Endometrium (tissue), 2 donors: ENCODE results near the gene NPDC1.
"Not testable (repeated sequence)": the region's sequence is repeated elsewhere in the genome, so short reads cannot be mapped to it uniquely, and the experiment has no call there.

Experiments
- FAIRE-seq: peaks from 2 replicates; lab custom pipeline; 2012; peaks lifted over from hg19 to GRCh38; lab: Jason Lieb, UNC
- donor health status: control.
- donor health status: control.

NPDC1 gene

DNA sequence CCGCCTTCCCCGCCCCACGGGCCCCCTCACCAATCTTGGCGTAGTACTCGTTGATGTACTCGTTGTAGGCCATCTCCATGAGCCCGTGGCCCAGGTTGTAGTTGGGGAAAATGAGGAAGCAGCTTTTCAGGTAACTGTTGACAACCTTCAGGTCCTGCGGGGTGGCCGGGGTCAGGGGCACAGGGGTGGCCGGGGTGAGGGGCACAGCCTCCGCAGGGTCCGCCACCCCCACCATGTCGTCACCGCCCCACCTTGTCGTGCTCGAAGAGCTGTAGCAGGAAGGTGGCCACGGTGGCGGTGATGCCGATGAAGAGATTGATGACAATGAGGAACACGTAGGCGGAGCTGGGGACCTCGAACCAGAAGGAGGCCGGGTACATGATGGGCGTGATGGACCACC, 34.8 kb downstream of the NPDC1 start:
- no peak for FAIRE-seq

DNA sequence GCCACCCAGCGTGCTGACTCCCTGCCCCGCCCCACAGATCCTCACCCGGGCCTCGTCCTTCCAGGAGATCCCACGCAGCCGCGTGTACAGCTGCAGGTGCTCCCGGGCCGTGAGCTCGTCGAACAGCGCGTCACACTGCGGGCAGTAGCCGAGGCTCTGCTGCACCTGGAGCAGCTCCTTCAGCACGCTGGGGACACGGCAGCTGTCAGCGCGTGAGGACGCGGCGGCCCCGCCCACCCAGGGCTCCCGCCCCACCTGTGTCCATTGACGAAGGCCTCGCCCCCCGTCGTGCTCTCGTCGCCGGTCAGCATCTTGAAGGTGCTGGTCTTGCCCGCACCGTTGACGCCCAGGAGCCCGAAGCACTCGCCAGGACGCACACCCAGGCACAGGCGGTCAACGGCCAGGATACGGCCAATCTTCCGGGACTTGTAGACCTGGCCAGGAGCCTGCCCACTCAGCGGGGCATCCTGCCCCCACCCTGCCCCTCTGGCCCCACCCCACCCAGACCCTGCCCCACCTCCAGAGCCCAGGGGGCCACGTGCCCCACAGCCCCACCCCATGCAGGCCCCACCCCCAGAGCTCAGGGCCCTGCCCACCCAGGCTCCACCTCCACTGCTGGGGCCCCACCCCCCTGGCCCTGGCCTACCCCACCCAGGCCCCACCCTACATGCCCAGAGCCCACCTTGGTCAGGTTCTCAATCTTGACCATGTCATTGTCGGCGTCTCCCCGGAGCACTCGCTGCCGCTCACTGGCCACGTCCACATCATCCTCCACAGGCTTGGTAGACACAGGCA, 35.8 kb downstream of the NPDC1 start:
- FAIRE-seq, result no peak

DNA sequence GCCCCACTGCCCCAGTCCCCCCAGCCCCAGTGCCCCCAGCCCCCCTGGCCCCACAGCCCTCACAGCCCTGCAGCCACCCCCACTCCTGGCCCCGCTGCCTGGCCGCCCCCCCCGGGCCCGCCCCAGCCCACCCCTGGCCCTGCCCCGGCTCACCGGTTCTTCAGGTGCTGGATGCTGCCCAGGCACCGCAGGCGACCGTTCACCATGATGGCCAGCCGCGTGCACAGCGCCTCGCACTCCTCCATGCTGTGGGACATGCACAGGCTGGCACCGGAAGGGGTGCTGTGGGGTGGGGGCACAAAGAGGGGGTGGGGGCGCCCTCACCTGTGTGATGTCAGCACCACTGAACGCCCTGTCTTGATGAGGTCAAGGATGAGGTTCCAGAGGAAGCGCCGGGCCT, 36.8 kb downstream of the NPDC1 start:
- FAIRE-seq, result no peak

DNA sequence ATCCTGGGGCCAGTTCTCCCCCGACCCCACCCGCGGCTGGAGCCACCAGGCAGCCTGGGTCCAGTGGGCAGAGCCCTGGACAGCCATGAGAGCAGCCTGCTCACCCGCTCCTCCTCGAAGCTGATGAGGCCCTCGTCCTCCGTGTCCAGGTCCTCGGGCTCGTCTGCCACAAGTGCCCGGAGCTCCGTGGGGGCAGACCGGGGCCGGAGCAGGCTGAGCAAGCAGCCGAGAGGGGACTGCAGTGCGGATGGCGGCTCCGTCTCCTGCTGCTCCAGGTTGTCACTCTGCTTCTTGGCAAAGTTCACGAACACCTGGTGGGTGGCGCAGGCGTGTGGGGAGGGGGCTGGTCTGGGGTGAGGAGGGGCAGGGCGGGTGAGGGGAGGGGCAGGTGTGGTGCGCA, 37.7 kb downstream of the NPDC1 start:
- no peak for FAIRE-seq

DNA sequence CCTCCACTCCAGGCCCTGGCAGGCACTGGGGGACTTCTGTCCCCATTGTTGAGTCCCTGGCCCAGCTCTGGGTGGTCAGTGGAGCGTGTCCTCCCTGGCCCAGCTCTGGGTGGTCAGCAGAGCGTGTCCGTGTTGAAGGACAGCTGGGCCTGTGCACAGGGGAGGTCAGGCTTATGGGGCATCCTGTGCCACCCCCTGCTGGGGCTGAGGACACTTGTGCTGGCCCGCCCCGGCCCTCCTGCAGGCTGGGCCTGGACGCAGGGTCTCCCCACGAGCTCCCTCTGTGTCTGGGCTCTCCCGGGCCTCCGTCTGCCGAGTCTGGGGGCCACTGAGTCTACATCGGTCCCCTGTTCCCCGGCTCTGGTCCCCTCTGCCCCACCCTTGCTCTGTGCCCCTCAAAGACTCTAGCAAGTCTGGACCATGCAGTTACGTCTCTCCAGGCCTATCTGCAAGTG, 38.1 kb downstream of the NPDC1 start:
- FAIRE-seq, result no peak

- no peak for FAIRE-seq
Observed at GRCh38 chr9:137007108-137007815, 38.7 kb downstream of the NPDC1 start.

- no peak for FAIRE-seq
Observed at GRCh38 chr9:137006116-137007003, 39.6 kb downstream of the NPDC1 start.

DNA sequence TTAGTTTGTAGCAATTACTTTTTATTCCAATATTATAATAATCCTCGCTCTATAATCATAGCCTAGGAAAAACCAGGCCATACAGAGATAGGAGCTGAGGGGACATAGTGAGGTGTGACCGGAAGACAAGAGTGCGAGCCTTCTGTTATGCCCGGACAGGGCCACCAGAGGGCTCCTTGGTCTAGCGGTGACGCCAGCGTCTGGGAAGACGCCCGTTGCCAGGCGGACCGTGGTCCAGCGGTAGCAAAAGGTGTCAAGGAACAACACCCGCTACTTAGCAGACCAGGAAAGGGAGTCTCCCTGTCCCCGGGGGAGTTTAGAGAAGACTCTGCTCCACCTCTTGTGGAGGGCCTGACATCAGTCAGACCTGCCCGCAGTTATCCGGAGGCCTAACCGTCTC, 41.7 kb downstream of the NPDC1 start:
- not testable (repeated sequence) for FAIRE-seq

DNA sequence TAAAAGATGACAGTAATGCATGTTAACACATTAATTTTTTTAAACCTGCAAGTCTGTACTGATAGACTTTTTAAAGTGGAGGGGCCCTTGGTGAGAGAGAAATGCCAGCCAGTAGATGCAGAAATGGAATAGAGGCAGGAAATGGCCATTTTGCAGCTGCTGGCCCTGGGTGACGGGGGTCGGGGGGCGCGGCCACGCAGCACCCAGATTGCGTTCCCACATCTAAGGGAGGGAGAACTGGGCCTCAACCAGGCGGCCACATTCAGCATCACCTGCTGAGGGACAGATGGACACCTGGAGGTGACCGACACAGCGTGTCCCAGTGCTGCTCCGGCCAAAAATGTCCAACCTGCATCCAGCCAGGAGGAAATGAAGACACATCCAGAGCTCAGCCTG, 43.3 kb downstream of the NPDC1 start:
- no peak for FAIRE-seq

- no peak for FAIRE-seq
Observed at GRCh38 chr9:137001857-137002645, 43.9 kb downstream of the NPDC1 start.

DNA sequence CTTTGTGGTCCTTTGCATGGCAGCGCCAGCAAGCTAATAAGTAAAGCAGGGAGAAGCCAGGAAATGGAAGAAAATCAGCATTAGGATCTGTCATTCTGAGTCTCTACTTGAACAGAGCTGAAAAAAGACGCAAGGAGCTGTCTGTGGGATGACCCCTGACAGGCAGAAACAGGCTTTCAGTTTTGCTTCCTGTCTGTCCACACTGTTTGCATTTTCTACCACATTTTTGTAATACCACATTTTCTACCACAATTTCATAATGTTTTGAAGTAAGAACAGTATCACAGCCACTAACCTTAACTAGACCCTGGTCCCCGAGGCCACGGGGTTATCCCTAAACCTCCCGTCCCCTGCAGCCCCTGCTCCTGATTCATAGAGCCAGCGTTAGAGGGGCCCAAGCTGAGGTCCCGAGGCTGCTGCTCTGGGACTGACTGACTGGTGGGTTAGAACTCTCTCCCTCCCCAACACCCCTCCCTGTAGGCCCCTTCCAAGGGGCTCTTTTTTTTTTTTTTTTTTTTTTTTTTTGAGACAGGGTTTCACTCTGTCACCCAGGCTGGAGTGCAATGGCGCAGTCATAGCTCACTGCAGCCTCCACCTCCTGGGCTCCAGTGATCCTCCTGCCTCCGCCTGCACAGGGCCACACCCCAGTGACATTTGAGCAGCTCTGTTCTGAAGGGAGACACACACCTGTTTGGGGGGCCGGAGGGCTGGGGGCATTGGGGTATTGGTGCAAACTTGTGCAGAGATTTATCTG, 45.6 kb downstream of the NPDC1 start:
- no peak for FAIRE-seq

DNA sequence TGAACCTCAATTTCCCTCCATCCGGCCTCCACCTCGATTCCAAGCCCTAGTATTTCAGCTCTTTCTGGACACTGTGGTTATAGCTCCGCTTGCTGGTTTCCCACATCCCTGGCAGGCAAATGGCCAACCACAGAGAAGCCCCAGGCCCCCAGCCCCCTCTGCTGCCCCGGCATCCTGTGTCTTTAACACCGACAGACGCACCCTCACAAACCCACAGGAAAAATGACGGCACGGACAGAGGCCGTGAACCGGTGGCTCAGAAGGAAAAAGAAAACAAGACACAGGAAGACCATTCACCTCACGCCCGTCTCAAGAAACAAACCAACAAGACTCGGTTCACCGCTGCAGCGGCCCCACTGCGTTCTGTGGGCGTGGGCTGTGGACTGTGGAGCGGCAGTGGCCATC, 48.1 kb downstream of the NPDC1 start:
- FAIRE-seq, result no peak

- no peak for FAIRE-seq
Observed at GRCh38 chr9:136997371-136997770, 48.6 kb downstream of the NPDC1 start.

DNA sequence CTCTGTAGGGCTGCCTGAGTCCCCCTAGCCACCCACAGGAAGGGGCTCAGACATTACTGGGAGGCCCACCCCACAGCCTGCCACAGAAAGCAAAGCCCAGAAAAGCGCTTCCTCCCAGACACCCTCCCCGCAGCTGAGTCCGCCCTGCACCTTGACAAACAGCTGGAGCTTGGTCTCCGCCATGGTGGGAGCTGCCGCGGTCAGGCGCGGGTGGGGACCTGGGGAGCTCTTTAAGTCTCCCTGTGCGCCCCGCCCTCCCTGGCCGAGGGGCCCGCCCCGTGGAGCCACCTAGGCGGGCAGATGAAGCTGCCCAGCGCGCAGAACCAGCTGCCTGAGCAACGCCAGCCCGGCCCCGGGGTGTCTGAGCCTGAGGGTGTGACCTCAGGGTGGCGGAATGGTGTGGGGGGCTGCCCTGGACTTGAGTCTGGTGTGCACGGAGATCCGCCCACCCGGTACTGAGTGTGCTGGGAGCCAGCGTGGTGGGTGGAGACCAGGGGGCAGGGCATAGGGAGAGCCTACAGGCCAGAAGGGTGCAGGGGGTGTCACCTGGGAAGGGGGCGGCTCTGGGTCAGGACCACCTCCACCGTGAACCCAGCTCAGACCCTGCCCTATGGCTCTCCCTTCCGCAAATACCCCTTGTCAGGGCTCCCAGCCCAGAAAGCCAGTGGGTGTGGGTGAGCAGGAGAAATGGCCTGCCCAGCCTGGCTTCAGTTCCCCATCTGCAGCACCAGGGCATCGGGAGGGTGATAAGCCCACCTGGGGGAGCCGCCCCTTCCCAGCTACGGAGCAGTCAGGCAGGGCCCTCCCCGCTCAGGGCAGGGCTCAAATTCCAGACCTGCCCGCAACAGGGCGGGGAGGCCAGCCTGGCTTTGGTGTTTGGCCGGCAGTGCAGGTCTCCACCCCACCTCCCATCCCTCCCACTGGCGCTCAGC, 49.4 kb downstream of the NPDC1 start, which contains the start of gene CLIC3:
Gene CLIC3 (minus strand): TSS at position 208 of the 932 bp plus-strand sequence. CDS start 25 bp downstream, at position 183.
- no peak for FAIRE-seq

DNA sequence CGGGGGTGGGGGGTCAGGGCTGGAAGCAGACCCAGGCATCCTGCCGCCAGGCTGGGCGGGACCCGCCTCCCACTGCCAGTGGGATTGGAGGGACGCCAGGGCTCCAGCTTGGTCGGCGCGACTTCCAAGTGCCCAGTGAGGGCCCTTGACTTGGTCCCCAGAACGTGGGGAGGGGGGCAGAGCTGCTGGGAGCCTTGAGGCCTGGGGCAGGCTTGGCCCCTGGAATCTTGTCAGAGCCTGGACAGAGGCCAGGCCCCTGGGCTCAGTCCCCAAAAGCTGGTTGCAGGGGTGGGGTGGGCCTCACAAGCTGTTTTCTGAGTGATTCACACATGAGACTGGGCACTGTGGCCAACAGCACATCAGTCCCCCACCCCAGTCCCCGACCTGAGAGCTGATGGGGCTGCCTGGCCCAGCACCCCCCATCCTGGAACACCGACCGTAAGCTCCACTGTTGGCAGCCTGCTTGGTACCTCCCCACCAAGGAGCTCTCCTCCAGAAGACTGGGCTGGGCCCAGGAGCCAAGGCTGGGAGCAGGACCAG, 50.1 kb downstream of the NPDC1 start:
- FAIRE-seq, result no peak

DNA sequence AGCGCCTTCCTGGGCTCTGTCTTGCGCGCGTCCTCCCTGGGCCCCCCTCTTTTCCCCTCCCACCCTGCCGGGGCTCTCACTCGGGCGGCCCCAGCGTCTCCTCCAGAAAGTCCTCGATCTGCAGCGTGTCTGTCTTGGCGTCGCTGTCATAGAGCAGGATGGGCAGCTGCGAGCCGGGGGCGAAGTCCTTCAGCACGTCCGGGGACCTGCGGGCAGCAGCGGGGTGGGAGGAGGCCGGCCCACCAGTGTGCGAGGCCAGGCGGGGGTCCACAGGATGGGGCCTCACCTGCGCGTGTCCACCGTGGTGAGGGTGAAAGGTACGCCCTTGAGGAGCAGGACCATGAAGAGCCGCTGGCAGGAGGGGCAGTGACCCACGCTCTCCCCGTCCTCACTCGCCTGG, 50.6 kb downstream of the NPDC1 start:
- no peak for FAIRE-seq

GRCh38 chr9:136994888-136995230, 51.1 kb downstream of the NPDC1 start:
- FAIRE-seq, result no peak

DNA sequence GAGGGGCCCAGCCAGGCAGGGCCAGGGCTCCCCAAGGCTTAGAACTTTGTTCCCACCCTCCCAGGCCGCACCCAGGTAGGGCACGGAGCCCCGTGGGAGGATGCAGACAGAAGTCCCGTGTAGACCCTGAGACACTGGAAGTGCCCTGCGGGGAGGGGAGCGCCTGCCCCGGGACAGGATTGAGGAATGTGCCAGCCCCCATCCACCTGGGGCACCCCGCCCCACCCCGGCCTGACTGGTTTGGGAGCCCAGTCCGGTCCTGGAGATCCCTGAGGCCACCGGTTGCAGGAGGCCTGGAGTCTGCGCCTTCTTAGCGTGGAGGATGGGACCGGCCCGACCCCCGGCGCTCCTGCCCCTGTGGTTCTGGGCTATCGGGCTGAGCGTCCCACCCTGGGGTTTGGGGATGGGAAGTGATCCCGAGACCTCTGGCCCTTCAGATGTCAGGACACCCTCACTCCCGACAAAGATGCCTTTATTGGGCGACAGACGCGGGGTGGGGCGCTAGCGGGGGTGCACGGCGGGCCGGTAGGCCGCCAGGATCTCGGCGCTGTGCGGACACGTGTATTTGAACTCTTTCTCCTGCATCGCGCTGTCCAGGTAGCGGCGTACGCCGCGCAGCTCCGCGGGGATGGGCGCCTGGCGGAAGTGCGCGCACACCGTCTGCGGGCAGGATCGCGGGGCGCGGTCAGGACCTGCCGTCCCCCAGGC, 51.6 kb downstream of the NPDC1 start:
- no peak for FAIRE-seq

DNA sequence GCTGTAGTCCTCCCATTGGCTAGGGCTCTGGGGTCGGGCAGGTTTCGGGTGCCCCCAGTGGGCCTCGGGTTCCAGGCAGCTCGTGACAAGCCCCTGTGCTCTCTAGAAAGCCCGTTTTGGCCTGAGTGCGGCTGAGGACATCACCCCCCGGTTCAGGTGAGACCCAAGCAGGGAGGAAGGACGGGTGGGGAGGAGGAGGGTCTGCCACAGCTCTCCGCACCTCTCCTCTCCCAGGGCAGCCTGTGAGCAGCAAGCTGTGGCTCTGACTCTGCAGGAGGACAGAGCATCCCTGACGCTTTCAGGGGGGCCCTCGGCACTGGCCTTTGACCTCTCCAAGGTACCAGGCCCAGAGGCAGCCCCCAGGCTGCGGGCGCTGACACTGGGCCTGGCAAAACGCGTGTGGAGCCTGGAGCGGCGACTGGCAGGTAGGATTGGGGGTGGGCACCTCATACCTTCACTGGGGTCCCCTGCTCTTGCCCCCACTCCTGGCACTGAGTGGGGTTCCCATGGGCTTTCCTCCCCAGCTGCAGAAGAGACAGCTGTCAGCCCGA, 53.1 kb downstream of the NPDC1 start:
- no peak for FAIRE-seq
